Testis (tissue), 3 donors: ENCODE results near the gene TRPM2. TPM values are rescaled to one million over a fixed set of nuclear protein-coding genes. Genes with fewer than 3 reads are reported as not detected.

Experiments
- DNase-seq: peaks from one replicate; pipeline ENCODE4 v3.0.0-alpha.2; 2019
- H3K27ac ChIP-seq, 2 donors: fragments of 200-600 bp; sonication (generic); one replicate each; pipeline ENCODE4 v1.5.1; 2019
- H3K27me3 ChIP-seq: fragments of 200-600 bp; sonication (generic); one replicate; pipeline ENCODE4 v1.5.1; 2019
- H3K36me3 ChIP-seq: fragments of 200-600 bp; sonication (generic); one replicate; pipeline ENCODE4 v1.5.1; 2017; ENCODE audit warnings: low read depth; ENCODE audit errors: missing control alignments
- H3K4me1 ChIP-seq: fragments of 200-600 bp; sonication (generic); one replicate; pipeline ENCODE4 v1.5.1; 2019
- H3K4me3 ChIP-seq, 2 donors: fragments of 200-600 bp; sonication (generic); one replicate each; pipeline ENCODE4 v1.5.1; 2017 to 2019
- H3K9me3 ChIP-seq: fragments of 200-600 bp; sonication (generic); one replicate; pipeline ENCODE4 v1.5.1; 2017
- CTCF ChIP-seq, 3 experiments: fragments of 450-650 bp in 2 of 3; fragments of 200-600 bp in 1 of 3; sonication (generic) in 1 of 3; IDR thresholded peaks; one replicate each; pipeline ENCODE4 v1.5.1; 2016 to 2019; ENCODE audit warnings: antibody characterized with exemption in 3 of 3, mild to moderate bottlenecking in 2 of 3, moderate library complexity in 1 of 3
- POLR2A ChIP-seq: fragments of 450-650 bp; IDR thresholded peaks from one replicate; pipeline ENCODE4 v1.6.1; 2017; ENCODE audit warnings: antibody characterized with exemption, mild to moderate bottlenecking, moderate library complexity
- WGBS, 2 donors: methylation state at CpG; one replicate each; pipeline ENCODE4 v1.1.5; 2018; 5-methylcytosine and 5-hydroxymethylcytosine counted together
- intact Hi-C: fragments of 100-400 bp; cut with DNase I; formaldehyde crosslinking; loops from one replicate; pipeline ENCODE4 v1.15.1; 2023; ENCODE audit warnings: low total_unique reads
- polyA plus RNA-seq: library from polyadenylated mRNA; stranded (reverse); fragments of 350-450 nt; fragmentation: Illumina TruSeq; extraction: RNeasy Lipid Tissue Mini Kit (QIAGEN cat#74804); gene quantifications from one replicate; pipeline ENCODE4 v1.2.3, GENCODE V29; 2014; ENCODE audit warnings: low read depth, low replicate concordance; ENCODE audit not compliant: insufficient read depth
- total RNA-seq, 2 donors: library from RNA; depleted of rRNA; stranded (reverse); fragments of >200 nt; gene quantifications; one replicate each; pipeline ENCODE4 v1.2.3, GENCODE V29; 2016

The TRPM2 gene
- total and polyA plus RNA-seq, 3 donors from 2014 or later: 3.0 to 4.9 (median 3.9) TPM

GRCh38 chr21:44344541-44345183 is 8.8 kb upstream of the TRPM2 start:
- H3K27me3 ChIP-seq: no peaks in the 10 kb centered on the region
- peaks cover 13% of the 10 kb centered on the region for H3K4me1 ChIP-seq
- H3K36me3 ChIP-seq: no peaks in the 10 kb centered on the region
- H3K9me3 ChIP-seq: no peaks in the 10 kb centered on the region
- H3K27ac ChIP-seq: no peak overlapping the region
- TF ChIP-seq POLR2A (no peak), CTCF (IDR thresholded peaks at IDR 0.05) (no peak)
- no peak for DNase-seq
- H3K4me3 ChIP-seq: no peak overlapping the region
- intact Hi-C loops: no loop called here
- WGBS, 2 donors: 84 to 92% methylated on average over 12 to 17 of the region's 17 CpGs

GRCh38 chr21:44345495-44345894 is 7.9 kb upstream of the TRPM2 start:
- Histone ChIP-seq H3K27ac (no peak overlapping the region), H3K4me1 (peaks cover 5% of the 10 kb centered on the region), H3K27me3 (no peaks in the 10 kb centered on the region), H3K4me3 (no peak overlapping the region), H3K36me3 (no peaks in the 10 kb centered on the region), H3K9me3 (no peaks in the 10 kb centered on the region)
- DNase-seq: no peak
- intact Hi-C loops: no loop called here
- TF ChIP-seq POLR2A (no peak), CTCF (IDR thresholded peaks at IDR 0.05) (no peak)
- WGBS, 2 donors: 55 to 82% methylated on average over 6 to 11 of the region's 11 CpGs

DNA sequence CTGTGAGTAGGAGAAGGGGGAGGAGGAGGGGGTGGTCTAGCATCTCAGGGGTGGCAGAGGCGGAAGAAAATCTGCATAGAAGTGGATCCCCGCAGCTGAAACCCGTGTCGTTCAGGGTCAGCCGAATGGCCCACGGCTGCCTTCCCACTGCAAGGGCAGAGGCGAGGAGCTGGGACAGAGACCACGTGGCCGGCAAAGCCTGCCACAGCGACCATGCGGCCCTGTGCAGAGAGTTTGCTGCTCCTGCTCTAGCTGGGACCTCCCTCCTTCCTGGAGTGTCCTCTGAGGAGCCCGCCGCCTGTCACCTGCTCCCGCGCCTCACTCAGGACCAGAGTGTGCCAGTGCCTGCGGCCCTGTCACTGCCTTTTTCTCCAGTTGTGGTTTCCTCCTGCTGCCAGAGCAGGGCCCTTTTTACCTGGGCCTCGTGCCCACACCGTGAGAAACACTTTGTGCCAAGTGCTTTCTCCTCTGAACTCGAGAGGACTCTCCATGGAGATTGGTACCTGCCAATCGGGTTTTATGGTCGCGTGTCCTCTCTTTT is 5.4 kb upstream of the TRPM2 start:
- no peak overlapping the region for H3K27ac ChIP-seq
- DNase-seq: no peak
- no peaks in the 10 kb centered on the region for H3K36me3 ChIP-seq
- 72 to 77% methylated on average over 16 to 22 of the region's 22 CpGs for WGBS, 2 donors
- TF ChIP-seq POLR2A: no peak
- no peak for TF ChIP-seq CTCF (IDR thresholded peaks at IDR 0.05)
- H3K27me3 ChIP-seq: no peaks in the 10 kb centered on the region
- no peak overlapping the region for H3K4me3 ChIP-seq
- no peaks in the 10 kb centered on the region for H3K9me3 ChIP-seq
- intact Hi-C loops: no loop called here
- no peaks in the 10 kb centered on the region for H3K4me1 ChIP-seq

- TF ChIP-seq CTCF (IDR thresholded peaks at IDR 0.05) (no peak), POLR2A (no peak)
- H3K4me1 ChIP-seq: no peaks in the 10 kb centered on the region
- no peak for DNase-seq
- H3K27ac ChIP-seq: no peak overlapping the region
- no peak overlapping the region for H3K4me3 ChIP-seq
- no peaks in the 10 kb centered on the region for H3K36me3 ChIP-seq
- no peaks in the 10 kb centered on the region for H3K27me3 ChIP-seq
- H3K9me3 ChIP-seq: no peaks in the 10 kb centered on the region
- WGBS, 2 donors: 94 to 96% methylated on average over 9 to 19 of the region's 19 CpGs
- intact Hi-C loops: no loop called here
These were observed 4.6 kb upstream of the TRPM2 start for GRCh38 chr21:44348861-44349260.

- no peak for DNase-seq
- Histone ChIP-seq H3K4me3 (no peak overlapping the region), H3K27ac (no peak overlapping the region), H3K27me3 (no peaks in the 10 kb centered on the region), H3K36me3 (no peaks in the 10 kb centered on the region), H3K9me3 (no peaks in the 10 kb centered on the region), H3K4me1 (no peaks in the 10 kb centered on the region)
- intact Hi-C loops: no loop called here
- TF ChIP-seq CTCF (IDR thresholded peaks at IDR 0.05): no peak
- TF ChIP-seq POLR2A: no peak
- 0 to 73% methylated on average over 1 to 12 of the region's 12 CpGs for WGBS, 2 donors
These were observed 4.0 kb upstream of the TRPM2 start for GRCh38 chr21:44349416-44349846.
